Neutrophil (primary cell): ENCODE data around the gene PPM1D.
"Not testable (repeated sequence)": the region's sequence is repeated elsewhere in the genome, so short reads cannot be mapped to it uniquely, and the experiment has no call there.

ENCODE experiments used
- H3K27ac ChIP-seq: fragments of 200-600 bp; sonication (generic); 2 replicates; pipeline ENCODE4 v1.5.1; 2016; ENCODE audit warnings: mild to moderate bottlenecking, moderate library complexity
- H3K27me3 ChIP-seq: fragments of 200-600 bp; sonication (generic); 2 replicates; pipeline ENCODE4 v1.6.0; 2016; ENCODE audit warnings: mild to moderate bottlenecking
- H3K36me3 ChIP-seq: fragments of 200-600 bp; sonication (generic); 2 replicates; pipeline ENCODE4 v1.5.1; 2017
- H3K4me1 ChIP-seq, 2 experiments: fragments of 200-600 bp in 1 of 2; sonication (generic) in 1 of 2; 1 replicate in 1 of 2; 2 replicates in 1 of 2; pipeline versions ENCODE4 v1.5.1 to v1.6.1; 2013 to 2016; ENCODE audit warnings: low read depth in 1 of 2, low read length in 1 of 2, mild to moderate bottlenecking in 1 of 2, moderate library complexity in 1 of 2; ENCODE audit not compliant: control insufficient read depth in 1 of 2, insufficient read depth in 1 of 2
- H3K4me3 ChIP-seq, 2 experiments: fragments of 200-600 bp in 1 of 2; sonication (generic) in 1 of 2; 1 replicate in 1 of 2; 2 replicates in 1 of 2; pipeline ENCODE4 v1.5.1; 2013 to 2016; ENCODE audit warnings: low read depth in 1 of 2, low read length in 1 of 2, mild to moderate bottlenecking in 1 of 2, moderate library complexity in 1 of 2
- H3K9me3 ChIP-seq: fragments of 200-600 bp; sonication (generic); 2 replicates; pipeline ENCODE4 v1.5.1; 2016
- TF ChIP-seq, protein P1 (sequence below): fragments of 200-600 bp; sonication (generic); IDR thresholded peaks from 2 replicates; pipeline ENCODE4 v1.5.1; 2016; ENCODE audit warnings: antibody characterized with exemption

The PPM1D gene

GRCh38 chr17:60661489-60661888 lies 61.5 kb downstream of the PPM1D start:
- TF ChIP-seq, protein P1, sequence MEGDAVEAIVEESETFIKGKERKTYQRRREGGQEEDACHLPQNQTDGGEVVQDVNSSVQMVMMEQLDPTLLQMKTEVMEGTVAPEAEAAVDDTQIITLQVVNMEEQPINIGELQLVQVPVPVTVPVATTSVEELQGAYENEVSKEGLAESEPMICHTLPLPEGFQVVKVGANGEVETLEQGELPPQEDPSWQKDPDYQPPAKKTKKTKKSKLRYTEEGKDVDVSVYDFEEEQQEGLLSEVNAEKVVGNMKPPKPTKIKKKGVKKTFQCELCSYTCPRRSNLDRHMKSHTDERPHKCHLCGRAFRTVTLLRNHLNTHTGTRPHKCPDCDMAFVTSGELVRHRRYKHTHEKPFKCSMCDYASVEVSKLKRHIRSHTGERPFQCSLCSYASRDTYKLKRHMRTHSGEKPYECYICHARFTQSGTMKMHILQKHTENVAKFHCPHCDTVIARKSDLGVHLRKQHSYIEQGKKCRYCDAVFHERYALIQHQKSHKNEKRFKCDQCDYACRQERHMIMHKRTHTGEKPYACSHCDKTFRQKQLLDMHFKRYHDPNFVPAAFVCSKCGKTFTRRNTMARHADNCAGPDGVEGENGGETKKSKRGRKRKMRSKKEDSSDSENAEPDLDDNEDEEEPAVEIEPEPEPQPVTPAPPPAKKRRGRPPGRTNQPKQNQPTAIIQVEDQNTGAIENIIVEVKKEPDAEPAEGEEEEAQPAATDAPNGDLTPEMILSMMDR: no peak
- Histone ChIP-seq H3K27me3 (no peaks in the 10 kb centered on the region), H3K4me1 (no peaks in the 10 kb centered on the region), H3K4me3 (no peak overlapping the region), H3K27ac (no peak overlapping the region), H3K9me3 (no peaks in the 10 kb centered on the region), H3K36me3 (peaks cover 52% of the 10 kb centered on the region)

- Histone ChIP-seq H3K27me3 (no peaks in the 10 kb centered on the region), H3K9me3 (no peaks in the 10 kb centered on the region), H3K36me3 (peaks cover 34% of the 10 kb centered on the region), H3K27ac (no peak overlapping the region), H3K4me3 (no peak overlapping the region), H3K4me1 (no peaks in the 10 kb centered on the region)
- TF ChIP-seq, protein P1: no peak
Measured at GRCh38 chr17:60664022-60664421, 64.0 kb downstream of the PPM1D start.

- TF ChIP-seq, protein P1: no peak
- peaks cover 33% of the 10 kb centered on the region for H3K36me3 ChIP-seq
- no peak overlapping the region for H3K27ac ChIP-seq
Measured at GRCh38 chr17:60665602-60666001, 65.6 kb downstream of the PPM1D start.

GRCh38 chr17:60668741-60669140 lies 68.7 kb downstream of the PPM1D start:
- not testable (repeated sequence) for H3K27me3 ChIP-seq, H3K9me3 ChIP-seq, H3K4me1 ChIP-seq, H3K27ac ChIP-seq, H3K4me3 ChIP-seq
- H3K36me3 ChIP-seq: peaks cover 26% of the 10 kb centered on the region

More at GRCh38 chr17:60665602-60666001, 65.6 kb downstream of the PPM1D start:
- Histone ChIP-seq H3K9me3 (no peaks in the 10 kb centered on the region), H3K4me1 (no peaks in the 10 kb centered on the region), H3K27me3 (no peaks in the 10 kb centered on the region), H3K4me3 (no peak overlapping the region)

GRCh38 chr17:60671482-60671881 lies 71.5 kb downstream of the PPM1D start:
- H3K4me1 ChIP-seq: peaks cover 0 to under 1% of the 10 kb centered on the region in 2 experiments
- H3K36me3 ChIP-seq: peaks cover 2% of the 10 kb centered on the region
- H3K27ac ChIP-seq: no peak overlapping the region
- H3K9me3 ChIP-seq: no peaks in the 10 kb centered on the region
- no peak overlapping the region for H3K4me3 ChIP-seq
- TF ChIP-seq, protein P1: no peak
- H3K27me3 ChIP-seq: no peaks in the 10 kb centered on the region

DNA sequence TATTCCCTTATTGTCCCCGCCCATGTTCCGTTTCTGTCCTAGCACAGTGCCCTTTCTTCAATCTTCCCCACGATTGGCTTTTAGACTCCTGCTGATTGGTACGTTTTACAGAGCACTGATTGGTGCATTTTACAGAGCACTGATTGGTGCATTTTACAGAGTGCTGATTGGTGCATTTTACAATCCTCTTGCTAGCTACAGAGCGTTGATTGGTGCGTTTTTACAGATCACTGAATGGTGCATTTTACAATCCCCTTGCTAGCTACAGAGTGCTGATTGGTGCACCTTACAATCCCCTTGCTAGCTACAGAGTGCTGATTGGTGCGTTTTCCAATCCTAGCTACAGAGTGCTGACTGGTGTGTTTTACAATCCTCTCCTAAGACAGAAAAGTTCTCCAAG lies 74.6 kb downstream of the PPM1D start:
- H3K4me1 ChIP-seq: peaks cover 16% of the 10 kb centered on the region in 2 experiments
- H3K27ac ChIP-seq, H3K36me3 ChIP-seq: not testable (repeated sequence)

DNA sequence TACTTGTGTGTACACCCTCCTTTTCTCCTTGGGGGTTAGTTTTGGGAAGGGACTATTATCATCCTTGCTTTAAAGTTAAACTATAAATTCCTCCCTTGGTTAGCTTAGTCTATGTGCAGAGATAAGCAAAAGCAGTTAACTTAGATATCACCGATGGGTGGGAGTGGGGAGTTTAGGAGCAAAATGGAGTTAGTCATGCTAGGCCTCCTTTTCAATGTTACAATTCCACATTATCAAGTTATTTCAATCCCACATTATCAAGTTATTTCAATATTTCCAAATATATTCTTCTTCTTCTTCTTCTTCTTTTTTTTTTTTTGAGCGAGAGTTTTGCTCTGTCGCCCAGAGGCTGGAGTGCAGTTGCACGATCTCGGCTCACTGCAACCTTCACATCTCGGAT lies 76.0 kb downstream of the PPM1D start:
- Histone ChIP-seq H3K27ac (no peak overlapping the region), H3K4me3 (no peak overlapping the region), H3K36me3 (peaks cover 5% of the 10 kb centered on the region), H3K9me3 (no peaks in the 10 kb centered on the region), H3K4me1 (peaks cover 16% of the 10 kb centered on the region in 2 experiments), H3K27me3 (no peaks in the 10 kb centered on the region)
- TF ChIP-seq, protein P1: no peak

More for the DNA sequence above, 74.6 kb downstream of the PPM1D start:
- H3K4me3 ChIP-seq, H3K9me3 ChIP-seq, H3K27me3 ChIP-seq: not testable (repeated sequence)
